ENCODE measurements around the gene UBFD1.

The UBFD1 gene

DNA sequence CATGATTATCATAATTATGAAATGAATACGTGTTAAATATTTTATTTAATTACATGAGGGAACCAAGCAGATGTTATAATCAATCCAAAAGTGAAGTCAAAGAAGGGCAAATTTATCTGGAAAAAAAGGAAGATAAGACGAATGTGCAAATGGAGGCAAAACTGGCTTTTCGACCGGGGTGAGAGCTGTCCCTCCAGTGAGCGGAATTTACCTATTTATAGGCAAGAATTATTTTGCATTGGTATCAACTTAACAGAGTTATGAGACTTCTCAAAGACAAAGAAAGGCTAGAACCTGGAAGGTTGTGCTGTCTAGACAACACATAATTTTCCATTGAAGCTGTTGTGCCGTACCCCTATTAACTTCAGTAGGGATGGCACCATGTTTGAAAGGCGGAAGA is 45.8 kb upstream of the UBFD1 start:
- Histone ChIP-seq H3K4me3 (ENCODE audit: insufficient read length, low read depth) (no peak overlapping the region), H3K36me3 (ENCODE audit: insufficient read depth, insufficient read length, low read length) (peaks cover 41% of the 10 kb centered on the region), H3K4me1 (ENCODE audit: insufficient read depth, insufficient read length) (no peaks in the 10 kb centered on the region), H3K9me3 (ENCODE audit: insufficient read depth, low read length) (no peaks in the 10 kb centered on the region), H3K9ac (ENCODE audit: insufficient read length, low read depth) (no peak overlapping the region), H3K27me3 (ENCODE audit: insufficient read depth, insufficient read length) (no peaks in the 10 kb centered on the region)
- TF ChIP-seq YY1 (IDR thresholded peaks at IDR 0.05; ENCODE audit: insufficient read depth, insufficient read length) (no peak), ZNF274 (IDR thresholded peaks at IDR 0.05; ENCODE audit: low read depth, low read length) (no peak), SUZ12 (IDR thresholded peaks at IDR 0.05; ENCODE audit: extremely low read depth, insufficient read depth, insufficient read length) (no peak)
- no peak for DNase-seq (ENCODE audit: low read depth, low spot score)

- no peaks in the 10 kb centered on the region for H3K4me1 ChIP-seq (ENCODE audit: insufficient read depth, insufficient read length)
- no peaks in the 10 kb centered on the region for H3K9me3 ChIP-seq (ENCODE audit: insufficient read depth, low read length)
- H3K9ac ChIP-seq (ENCODE audit: insufficient read length, low read depth): no peak overlapping the region
- no peak overlapping the region for H3K4me3 ChIP-seq (ENCODE audit: insufficient read length, low read depth)
- TF ChIP-seq YY1 (IDR thresholded peaks at IDR 0.05; ENCODE audit: insufficient read depth, insufficient read length) (no peak), ZNF274 (IDR thresholded peaks at IDR 0.05; ENCODE audit: low read depth, low read length) (no peak), SUZ12 (IDR thresholded peaks at IDR 0.05; ENCODE audit: extremely low read depth, insufficient read depth, insufficient read length) (no peak)
- DNase-seq (ENCODE audit: low read depth, low spot score): no peak
- peaks cover 41% of the 10 kb centered on the region for H3K36me3 ChIP-seq (ENCODE audit: insufficient read depth, insufficient read length, low read length)
- no peaks in the 10 kb centered on the region for H3K27me3 ChIP-seq (ENCODE audit: insufficient read depth, insufficient read length)
These were observed 45.3 kb upstream of the UBFD1 start for GRCh38 chr16:23512168-23512695.

- no peaks in the 10 kb centered on the region for H3K27me3 ChIP-seq (ENCODE audit: insufficient read depth, insufficient read length)
- H3K9ac ChIP-seq (ENCODE audit: insufficient read length, low read depth): no peak overlapping the region
- peaks cover 53% of the 10 kb centered on the region for H3K36me3 ChIP-seq (ENCODE audit: insufficient read depth, insufficient read length, low read length)
- no peaks in the 10 kb centered on the region for H3K4me1 ChIP-seq (ENCODE audit: insufficient read depth, insufficient read length)
- no peak for TF ChIP-seq SUZ12 (IDR thresholded peaks at IDR 0.05; ENCODE audit: extremely low read depth, insufficient read depth, insufficient read length)
- TF ChIP-seq YY1 (IDR thresholded peaks at IDR 0.05; ENCODE audit: insufficient read depth, insufficient read length): no peak
- no peak for TF ChIP-seq ZNF274 (IDR thresholded peaks at IDR 0.05; ENCODE audit: low read depth, low read length)
- no peak for DNase-seq (ENCODE audit: low read depth, low spot score)
- no peaks in the 10 kb centered on the region for H3K9me3 ChIP-seq (ENCODE audit: insufficient read depth, low read length)
- no peak overlapping the region for H3K4me3 ChIP-seq (ENCODE audit: insufficient read length, low read depth)
These were observed 43.0 kb upstream of the UBFD1 start for GRCh38 chr16:23514381-23515152.

GRCh38 chr16:23515881-23516280 is 41.6 kb upstream of the UBFD1 start:
- Histone ChIP-seq H3K9ac (ENCODE audit: insufficient read length, low read depth) (no peak overlapping the region), H3K27me3 (ENCODE audit: insufficient read depth, insufficient read length) (no peaks in the 10 kb centered on the region), H3K9me3 (ENCODE audit: insufficient read depth, low read length) (no peaks in the 10 kb centered on the region), H3K4me3 (ENCODE audit: insufficient read length, low read depth) (no peak overlapping the region), H3K36me3 (ENCODE audit: insufficient read depth, insufficient read length, low read length) (peaks cover 65% of the 10 kb centered on the region), H3K4me1 (ENCODE audit: insufficient read depth, insufficient read length) (no peaks in the 10 kb centered on the region)
- no peak for DNase-seq (ENCODE audit: low read depth, low spot score)
- TF ChIP-seq SUZ12 (IDR thresholded peaks at IDR 0.05; ENCODE audit: extremely low read depth, insufficient read depth, insufficient read length): no peak

DNA sequence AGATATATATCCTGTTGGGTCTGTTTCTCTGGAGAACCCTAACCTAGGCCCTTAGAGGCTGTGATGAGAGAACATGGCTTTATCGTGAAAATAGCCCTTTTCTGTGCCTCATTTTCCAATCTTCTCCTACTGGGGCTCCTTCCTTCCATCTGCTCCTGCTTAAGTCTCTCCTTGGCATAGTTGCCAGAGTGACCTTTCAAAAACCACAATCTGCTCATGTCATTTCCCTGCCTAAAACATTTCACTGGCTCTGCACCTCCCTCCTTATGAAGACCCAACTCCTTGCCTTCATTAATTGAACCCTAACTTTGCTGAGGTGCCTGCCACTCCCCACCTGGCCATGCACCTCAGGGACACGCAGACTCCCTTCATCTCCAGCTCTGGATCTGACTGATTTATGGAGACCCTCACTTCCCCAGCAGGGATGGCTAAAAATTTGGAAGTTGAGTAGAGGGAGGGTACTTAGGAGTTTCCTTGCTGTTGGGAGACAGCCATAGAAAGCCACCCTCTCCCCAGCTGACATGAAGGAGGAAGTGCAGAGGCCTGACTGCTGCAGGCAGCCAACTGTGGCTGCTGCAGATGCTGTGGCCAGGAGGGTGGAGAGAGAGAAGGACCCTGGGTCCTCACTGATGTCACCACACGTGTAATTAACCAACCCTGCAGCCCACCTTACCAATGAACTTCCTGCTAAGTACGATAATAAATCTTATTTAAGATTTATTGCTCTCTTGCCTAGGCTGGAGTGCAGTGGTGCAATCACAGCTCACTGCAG is 41.0 kb upstream of the UBFD1 start:
- no peak for TF ChIP-seq ZNF274 (IDR thresholded peaks at IDR 0.05; ENCODE audit: low read depth, low read length)
- TF ChIP-seq SUZ12 (IDR thresholded peaks at IDR 0.05; ENCODE audit: extremely low read depth, insufficient read depth, insufficient read length): no peak
- TF ChIP-seq YY1 (IDR thresholded peaks at IDR 0.05; ENCODE audit: insufficient read depth, insufficient read length): no peak
- H3K9me3 ChIP-seq (ENCODE audit: insufficient read depth, low read length): no peaks in the 10 kb centered on the region
- H3K36me3 ChIP-seq (ENCODE audit: insufficient read depth, insufficient read length, low read length): peaks cover 72% of the 10 kb centered on the region
- no peaks in the 10 kb centered on the region for H3K4me1 ChIP-seq (ENCODE audit: insufficient read depth, insufficient read length)
- H3K4me3 ChIP-seq (ENCODE audit: insufficient read length, low read depth): no peak overlapping the region
- H3K27me3 ChIP-seq (ENCODE audit: insufficient read depth, insufficient read length): no peaks in the 10 kb centered on the region
- no peak for DNase-seq (ENCODE audit: low read depth, low spot score)
- H3K9ac ChIP-seq (ENCODE audit: insufficient read length, low read depth): no peak overlapping the region

DNA sequence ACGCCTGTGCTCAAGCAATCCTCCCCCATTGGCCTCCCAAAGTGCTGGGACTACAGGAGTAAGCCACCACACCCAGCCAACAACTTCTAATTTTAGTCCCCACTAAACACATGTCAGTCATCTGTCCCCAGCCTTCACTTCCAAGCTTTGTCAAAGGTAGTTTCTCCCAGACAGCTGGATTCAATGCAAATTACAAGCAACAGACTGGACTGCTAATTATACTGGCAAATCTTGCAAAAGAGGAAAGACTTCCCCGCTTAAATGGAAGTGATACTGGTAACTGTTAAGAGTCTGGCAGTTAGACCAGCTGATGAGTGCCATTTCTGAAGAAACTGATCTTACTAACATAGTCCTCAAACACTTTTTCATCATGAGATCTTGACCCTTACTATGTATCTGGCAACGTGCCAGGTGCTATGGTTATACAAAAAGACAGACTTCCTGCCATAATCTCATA is 39.1 kb upstream of the UBFD1 start:
- Histone ChIP-seq H3K27me3 (ENCODE audit: insufficient read depth, insufficient read length) (no peaks in the 10 kb centered on the region), H3K4me1 (ENCODE audit: insufficient read depth, insufficient read length) (no peaks in the 10 kb centered on the region), H3K4me3 (ENCODE audit: insufficient read length, low read depth) (no peak overlapping the region), H3K9ac (ENCODE audit: insufficient read length, low read depth) (no peak overlapping the region), H3K9me3 (ENCODE audit: insufficient read depth, low read length) (no peaks in the 10 kb centered on the region), H3K36me3 (ENCODE audit: insufficient read depth, insufficient read length, low read length) (peaks cover 85% of the 10 kb centered on the region)
- no peak for TF ChIP-seq SUZ12 (IDR thresholded peaks at IDR 0.05; ENCODE audit: extremely low read depth, insufficient read depth, insufficient read length)
- DNase-seq (ENCODE audit: low read depth, low spot score): no peak

- Histone ChIP-seq H3K4me1 (ENCODE audit: insufficient read depth, insufficient read length) (no peaks in the 10 kb centered on the region), H3K27me3 (ENCODE audit: insufficient read depth, insufficient read length) (no peaks in the 10 kb centered on the region), H3K36me3 (ENCODE audit: insufficient read depth, insufficient read length, low read length) (peaks cover 86% of the 10 kb centered on the region), H3K9ac (ENCODE audit: insufficient read length, low read depth) (no peak overlapping the region), H3K9me3 (ENCODE audit: insufficient read depth, low read length) (no peaks in the 10 kb centered on the region), H3K4me3 (ENCODE audit: insufficient read length, low read depth) (no peak overlapping the region)
- no peak for DNase-seq (ENCODE audit: low read depth, low spot score)
- TF ChIP-seq SUZ12 (IDR thresholded peaks at IDR 0.05; ENCODE audit: extremely low read depth, insufficient read depth, insufficient read length): no peak
- TF ChIP-seq YY1 (IDR thresholded peaks at IDR 0.05; ENCODE audit: insufficient read depth, insufficient read length): no peak
These were observed 38.2 kb upstream of the UBFD1 start for GRCh38 chr16:23519282-23519681.

Data from NT2/D1 (cell line).